ENCODE data around the gene NUBP1.

DNA sequence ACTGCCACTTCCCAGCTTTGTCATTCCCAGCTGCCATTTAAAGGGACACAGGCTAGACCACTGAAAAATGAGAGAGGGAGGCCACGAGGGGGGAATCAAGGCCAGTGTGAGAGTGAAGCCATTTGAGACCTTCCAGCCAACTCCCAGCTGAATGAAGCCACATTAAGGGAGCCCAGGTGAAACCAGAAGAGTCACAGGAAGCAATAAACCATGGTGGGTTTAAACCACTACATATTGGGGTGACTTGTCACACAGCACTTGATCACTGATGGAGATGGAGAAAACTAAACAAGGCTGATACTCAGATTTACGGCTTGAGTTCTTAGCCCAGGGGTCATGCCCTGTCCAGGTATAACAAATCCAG is 2.8 kb upstream of the NUBP1 start:
- TF ChIP-seq, protein P1, sequence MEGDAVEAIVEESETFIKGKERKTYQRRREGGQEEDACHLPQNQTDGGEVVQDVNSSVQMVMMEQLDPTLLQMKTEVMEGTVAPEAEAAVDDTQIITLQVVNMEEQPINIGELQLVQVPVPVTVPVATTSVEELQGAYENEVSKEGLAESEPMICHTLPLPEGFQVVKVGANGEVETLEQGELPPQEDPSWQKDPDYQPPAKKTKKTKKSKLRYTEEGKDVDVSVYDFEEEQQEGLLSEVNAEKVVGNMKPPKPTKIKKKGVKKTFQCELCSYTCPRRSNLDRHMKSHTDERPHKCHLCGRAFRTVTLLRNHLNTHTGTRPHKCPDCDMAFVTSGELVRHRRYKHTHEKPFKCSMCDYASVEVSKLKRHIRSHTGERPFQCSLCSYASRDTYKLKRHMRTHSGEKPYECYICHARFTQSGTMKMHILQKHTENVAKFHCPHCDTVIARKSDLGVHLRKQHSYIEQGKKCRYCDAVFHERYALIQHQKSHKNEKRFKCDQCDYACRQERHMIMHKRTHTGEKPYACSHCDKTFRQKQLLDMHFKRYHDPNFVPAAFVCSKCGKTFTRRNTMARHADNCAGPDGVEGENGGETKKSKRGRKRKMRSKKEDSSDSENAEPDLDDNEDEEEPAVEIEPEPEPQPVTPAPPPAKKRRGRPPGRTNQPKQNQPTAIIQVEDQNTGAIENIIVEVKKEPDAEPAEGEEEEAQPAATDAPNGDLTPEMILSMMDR (IDR thresholded peaks at IDR 0.05), result no peak
- no peak for TF ChIP-seq ESRRA (IDR thresholded peaks at IDR 0.05; ENCODE audit: borderline replicate concordance, low read length)
- TF ChIP-seq JUNB (IDR thresholded peaks at IDR 0.05), result no peak
- no peak for TF ChIP-seq EP300 (IDR thresholded peaks at IDR 0.05)
- no peak for TF ChIP-seq POLR2A (IDR thresholded peaks at IDR 0.05; ENCODE audit: low read length)
- no peak for TF ChIP-seq RAD21 (conservative IDR thresholded peaks at IDR 0.05 in 1 of 2, IDR thresholded peaks at IDR 0.05 in 1 of 2)
- TF ChIP-seq SREBF2 (IDR thresholded peaks at IDR 0.05), result no peak
- TF ChIP-seq, protein P2, sequence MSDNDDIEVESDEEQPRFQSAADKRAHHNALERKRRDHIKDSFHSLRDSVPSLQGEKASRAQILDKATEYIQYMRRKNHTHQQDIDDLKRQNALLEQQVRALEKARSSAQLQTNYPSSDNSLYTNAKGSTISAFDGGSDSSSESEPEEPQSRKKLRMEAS (IDR thresholded peaks at IDR 0.05), result no peak
- TF ChIP-seq, protein P3, sequence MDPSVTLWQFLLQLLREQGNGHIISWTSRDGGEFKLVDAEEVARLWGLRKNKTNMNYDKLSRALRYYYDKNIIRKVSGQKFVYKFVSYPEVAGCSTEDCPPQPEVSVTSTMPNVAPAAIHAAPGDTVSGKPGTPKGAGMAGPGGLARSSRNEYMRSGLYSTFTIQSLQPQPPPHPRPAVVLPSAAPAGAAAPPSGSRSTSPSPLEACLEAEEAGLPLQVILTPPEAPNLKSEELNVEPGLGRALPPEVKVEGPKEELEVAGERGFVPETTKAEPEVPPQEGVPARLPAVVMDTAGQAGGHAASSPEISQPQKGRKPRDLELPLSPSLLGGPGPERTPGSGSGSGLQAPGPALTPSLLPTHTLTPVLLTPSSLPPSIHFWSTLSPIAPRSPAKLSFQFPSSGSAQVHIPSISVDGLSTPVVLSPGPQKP (IDR thresholded peaks at IDR 0.05; ENCODE audit: low read depth, low read length), result no peak
- TF ChIP-seq NFE2L2 (conservative IDR thresholded peaks at IDR 0.05; ENCODE audit: low read length), result no peak

Data from A549 (cell line).